Hair follicle dermal papilla cell (primary cell): ENCODE results near the gene RAP2A. TPM values are rescaled to one million over a fixed set of nuclear protein-coding genes. Genes with fewer than 3 reads are reported as not detected.

Experiments
- small RNA-seq: library from RNA; depleted of rRNA; stranded (forward); fragments of <200 nt; gene quantifications from one replicate; pipeline ENCODE3, GENCODE V24; 2012
- total RNA-seq: library from RNA; depleted of rRNA; stranded (reverse); fragments of >200 nt; gene quantifications from 2 replicates; pipeline ENCODE4 v1.2.3, GENCODE V29; 2012

The RAP2A gene
- 29.0 and 32.9 TPM in 2 replicates for total RNA-seq

GRCh38 chr13:97433727-97434396 is at the start of gene RAP2A:
Gene RAP2A (plus strand): TSS chr13:97434169. CDS start chr13:97434471, 302 bp downstream.

Small RNA genes within 50 kb of the gene (small RNA-seq; reads per million reads assigned to genes)
- not detected for gene AL442067.1

Other genes with a start within 250 kb of the RAP2A start
- gene MBNL2, start 211.8 kb upstream of the RAP2A start, total RNA-seq: 76.6 and 84.7 TPM in 2 replicates